ENCODE data around the gene SLC9A9. TPM values are rescaled to one million over a fixed set of nuclear protein-coding genes. Genes with fewer than 3 reads are reported as not detected.

SLC9A9 gene
- total and polyA plus RNA-seq, 9 of the 15 experiments (the other 6 are each of a cell fraction or from before 2014, with no cell fraction given), result 0.03 to 0.13 TPM; not detected in 7

DNA sequence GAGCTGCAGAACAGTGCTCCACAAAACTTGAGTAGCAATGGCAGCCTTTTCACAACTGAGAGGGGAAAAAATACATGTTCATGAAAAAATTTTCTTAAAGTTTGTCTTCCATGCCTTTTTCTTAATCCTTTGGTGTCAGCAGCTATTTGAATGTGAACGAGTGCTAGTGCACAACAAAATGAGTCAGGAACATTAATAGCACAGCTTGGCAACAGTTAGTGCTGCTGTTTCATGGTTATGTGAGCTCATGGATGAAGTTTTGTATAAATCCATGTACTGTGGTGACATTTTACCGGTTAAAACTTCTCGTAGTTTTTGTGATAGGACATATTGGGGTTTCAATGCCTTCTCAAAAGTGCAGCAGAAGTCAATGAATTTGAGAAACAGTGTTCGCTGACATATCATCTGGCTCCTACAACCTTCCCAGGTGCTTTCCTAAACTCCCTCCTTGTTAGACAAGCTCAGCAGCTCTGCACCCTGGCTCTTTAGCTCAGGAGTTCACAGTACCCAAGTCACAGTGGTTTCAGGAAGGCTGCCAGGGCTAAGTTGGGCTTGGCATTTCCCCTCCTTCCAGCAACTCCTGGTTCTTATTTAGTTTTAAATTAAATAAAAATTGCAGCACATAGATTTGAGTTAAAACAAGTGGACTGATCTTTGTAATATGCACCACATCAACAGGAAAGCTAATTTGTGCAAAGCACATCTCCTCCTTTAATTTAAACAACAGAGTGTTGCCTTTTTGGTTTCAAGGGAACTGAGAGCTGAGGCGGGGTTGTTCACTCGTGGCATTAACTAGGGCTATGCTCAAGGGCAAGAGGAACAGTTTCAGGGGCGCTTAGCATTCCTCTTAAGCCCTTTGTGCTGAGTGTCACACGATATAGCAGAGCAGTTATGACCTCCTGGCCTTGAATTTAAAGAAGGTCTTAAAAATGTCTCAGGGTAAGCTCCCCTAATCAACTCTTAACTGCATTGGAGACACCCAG, 365.9 kb downstream of the SLC9A9 start (continued):
- TF ChIP-seq, protein P1, sequence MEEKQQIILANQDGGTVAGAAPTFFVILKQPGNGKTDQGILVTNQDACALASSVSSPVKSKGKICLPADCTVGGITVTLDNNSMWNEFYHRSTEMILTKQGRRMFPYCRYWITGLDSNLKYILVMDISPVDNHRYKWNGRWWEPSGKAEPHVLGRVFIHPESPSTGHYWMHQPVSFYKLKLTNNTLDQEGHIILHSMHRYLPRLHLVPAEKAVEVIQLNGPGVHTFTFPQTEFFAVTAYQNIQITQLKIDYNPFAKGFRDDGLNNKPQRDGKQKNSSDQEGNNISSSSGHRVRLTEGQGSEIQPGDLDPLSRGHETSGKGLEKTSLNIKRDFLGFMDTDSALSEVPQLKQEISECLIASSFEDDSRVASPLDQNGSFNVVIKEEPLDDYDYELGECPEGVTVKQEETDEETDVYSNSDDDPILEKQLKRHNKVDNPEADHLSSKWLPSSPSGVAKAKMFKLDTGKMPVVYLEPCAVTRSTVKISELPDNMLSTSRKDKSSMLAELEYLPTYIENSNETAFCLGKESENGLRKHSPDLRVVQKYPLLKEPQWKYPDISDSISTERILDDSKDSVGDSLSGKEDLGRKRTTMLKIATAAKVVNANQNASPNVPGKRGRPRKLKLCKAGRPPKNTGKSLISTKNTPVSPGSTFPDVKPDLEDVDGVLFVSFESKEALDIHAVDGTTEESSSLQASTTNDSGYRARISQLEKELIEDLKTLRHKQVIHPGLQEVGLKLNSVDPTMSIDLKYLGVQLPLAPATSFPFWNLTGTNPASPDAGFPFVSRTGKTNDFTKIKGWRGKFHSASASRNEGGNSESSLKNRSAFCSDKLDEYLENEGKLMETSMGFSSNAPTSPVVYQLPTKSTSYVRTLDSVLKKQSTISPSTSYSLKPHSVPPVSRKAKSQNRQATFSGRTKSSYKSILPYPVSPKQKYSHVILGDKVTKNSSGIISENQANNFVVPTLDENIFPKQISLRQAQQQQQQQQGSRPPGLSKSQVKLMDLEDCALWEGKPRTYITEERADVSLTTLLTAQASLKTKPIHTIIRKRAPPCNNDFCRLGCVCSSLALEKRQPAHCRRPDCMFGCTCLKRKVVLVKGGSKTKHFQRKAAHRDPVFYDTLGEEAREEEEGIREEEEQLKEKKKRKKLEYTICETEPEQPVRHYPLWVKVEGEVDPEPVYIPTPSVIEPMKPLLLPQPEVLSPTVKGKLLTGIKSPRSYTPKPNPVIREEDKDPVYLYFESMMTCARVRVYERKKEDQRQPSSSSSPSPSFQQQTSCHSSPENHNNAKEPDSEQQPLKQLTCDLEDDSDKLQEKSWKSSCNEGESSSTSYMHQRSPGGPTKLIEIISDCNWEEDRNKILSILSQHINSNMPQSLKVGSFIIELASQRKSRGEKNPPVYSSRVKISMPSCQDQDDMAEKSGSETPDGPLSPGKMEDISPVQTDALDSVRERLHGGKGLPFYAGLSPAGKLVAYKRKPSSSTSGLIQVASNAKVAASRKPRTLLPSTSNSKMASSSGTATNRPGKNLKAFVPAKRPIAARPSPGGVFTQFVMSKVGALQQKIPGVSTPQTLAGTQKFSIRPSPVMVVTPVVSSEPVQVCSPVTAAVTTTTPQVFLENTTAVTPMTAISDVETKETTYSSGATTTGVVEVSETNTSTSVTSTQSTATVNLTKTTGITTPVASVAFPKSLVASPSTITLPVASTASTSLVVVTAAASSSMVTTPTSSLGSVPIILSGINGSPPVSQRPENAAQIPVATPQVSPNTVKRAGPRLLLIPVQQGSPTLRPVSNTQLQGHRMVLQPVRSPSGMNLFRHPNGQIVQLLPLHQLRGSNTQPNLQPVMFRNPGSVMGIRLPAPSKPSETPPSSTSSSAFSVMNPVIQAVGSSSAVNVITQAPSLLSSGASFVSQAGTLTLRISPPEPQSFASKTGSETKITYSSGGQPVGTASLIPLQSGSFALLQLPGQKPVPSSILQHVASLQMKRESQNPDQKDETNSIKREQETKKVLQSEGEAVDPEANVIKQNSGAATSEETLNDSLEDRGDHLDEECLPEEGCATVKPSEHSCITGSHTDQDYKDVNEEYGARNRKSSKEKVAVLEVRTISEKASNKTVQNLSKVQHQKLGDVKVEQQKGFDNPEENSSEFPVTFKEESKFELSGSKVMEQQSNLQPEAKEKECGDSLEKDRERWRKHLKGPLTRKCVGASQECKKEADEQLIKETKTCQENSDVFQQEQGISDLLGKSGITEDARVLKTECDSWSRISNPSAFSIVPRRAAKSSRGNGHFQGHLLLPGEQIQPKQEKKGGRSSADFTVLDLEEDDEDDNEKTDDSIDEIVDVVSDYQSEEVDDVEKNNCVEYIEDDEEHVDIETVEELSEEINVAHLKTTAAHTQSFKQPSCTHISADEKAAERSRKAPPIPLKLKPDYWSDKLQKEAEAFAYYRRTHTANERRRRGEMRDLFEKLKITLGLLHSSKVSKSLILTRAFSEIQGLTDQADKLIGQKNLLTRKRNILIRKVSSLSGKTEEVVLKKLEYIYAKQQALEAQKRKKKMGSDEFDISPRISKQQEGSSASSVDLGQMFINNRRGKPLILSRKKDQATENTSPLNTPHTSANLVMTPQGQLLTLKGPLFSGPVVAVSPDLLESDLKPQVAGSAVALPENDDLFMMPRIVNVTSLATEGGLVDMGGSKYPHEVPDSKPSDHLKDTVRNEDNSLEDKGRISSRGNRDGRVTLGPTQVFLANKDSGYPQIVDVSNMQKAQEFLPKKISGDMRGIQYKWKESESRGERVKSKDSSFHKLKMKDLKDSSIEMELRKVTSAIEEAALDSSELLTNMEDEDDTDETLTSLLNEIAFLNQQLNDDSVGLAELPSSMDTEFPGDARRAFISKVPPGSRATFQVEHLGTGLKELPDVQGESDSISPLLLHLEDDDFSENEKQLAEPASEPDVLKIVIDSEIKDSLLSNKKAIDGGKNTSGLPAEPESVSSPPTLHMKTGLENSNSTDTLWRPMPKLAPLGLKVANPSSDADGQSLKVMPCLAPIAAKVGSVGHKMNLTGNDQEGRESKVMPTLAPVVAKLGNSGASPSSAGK (IDR thresholded peaks at IDR 0.05), result no peak
- TF ChIP-seq, protein P2, sequence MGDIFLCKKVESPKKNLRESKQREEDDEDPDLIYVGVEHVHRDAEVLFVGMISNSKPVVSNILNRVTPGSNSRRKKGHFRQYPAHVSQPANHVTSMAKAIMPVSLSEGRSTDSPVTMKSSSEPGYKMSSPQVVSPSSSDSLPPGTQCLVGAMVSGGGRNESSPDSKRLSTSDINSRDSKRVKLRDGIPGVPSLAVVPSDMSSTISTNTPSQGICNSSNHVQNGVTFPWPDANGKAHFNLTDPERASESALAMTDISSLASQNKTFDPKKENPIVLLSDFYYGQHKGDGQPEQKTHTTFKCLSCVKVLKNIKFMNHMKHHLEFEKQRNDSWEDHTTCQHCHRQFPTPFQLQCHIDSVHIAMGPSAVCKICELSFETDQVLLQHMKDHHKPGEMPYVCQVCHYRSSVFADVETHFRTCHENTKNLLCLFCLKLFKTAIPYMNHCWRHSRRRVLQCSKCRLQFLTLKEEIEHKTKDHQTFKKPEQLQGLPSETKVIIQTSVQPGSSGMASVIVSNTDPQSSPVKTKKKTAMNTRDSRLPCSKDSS (IDR thresholded peaks at IDR 0.05; ENCODE audit: low read depth, partially characterized antibody), result no peak
- TF ChIP-seq TFAM (CRISPR knock-in tag; conservative IDR thresholded peaks at IDR 0.05), result no peak
- TF ChIP-seq TGIF2 (CRISPR knock-in tag; IDR thresholded peaks at IDR 0.05), result no peak
- TF ChIP-seq, protein P3, sequence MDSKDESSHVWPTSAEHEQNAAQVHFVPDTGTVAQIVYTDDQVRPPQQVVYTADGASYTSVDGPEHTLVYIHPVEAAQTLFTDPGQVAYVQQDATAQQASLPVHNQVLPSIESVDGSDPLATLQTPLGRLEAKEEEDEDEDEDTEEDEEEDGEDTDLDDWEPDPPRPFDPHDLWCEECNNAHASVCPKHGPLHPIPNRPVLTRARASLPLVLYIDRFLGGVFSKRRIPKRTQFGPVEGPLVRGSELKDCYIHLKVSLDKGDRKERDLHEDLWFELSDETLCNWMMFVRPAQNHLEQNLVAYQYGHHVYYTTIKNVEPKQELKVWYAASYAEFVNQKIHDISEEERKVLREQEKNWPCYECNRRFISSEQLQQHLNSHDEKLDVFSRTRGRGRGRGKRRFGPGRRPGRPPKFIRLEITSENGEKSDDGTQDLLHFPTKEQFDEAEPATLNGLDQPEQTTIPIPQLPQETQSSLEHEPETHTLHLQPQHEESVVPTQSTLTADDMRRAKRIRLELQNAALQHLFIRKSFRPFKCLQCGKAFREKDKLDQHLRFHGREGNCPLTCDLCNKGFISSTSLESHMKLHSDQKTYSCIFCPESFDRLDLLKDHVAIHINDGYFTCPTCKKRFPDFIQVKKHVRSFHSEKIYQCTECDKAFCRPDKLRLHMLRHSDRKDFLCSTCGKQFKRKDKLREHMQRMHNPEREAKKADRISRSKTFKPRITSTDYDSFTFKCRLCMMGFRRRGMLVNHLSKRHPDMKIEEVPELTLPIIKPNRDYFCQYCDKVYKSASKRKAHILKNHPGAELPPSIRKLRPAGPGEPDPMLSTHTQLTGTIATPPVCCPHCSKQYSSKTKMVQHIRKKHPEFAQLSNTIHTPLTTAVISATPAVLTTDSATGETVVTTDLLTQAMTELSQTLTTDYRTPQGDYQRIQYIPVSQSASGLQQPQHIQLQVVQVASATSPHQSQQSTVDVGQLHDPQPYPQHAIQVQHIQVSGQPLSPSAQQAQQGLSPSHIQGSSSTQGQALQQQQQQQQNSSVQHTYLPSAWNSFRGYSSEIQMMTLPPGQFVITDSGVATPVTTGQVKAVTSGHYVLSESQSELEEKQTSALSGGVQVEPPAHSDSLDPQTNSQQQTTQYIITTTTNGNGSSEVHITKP (IDR thresholded peaks at IDR 0.05; ENCODE audit: partially characterized antibody), result no peak
- TF ChIP-seq ZNF830 (CRISPR knock-in tag; IDR thresholded peaks at IDR 0.05), result no peak
